NCI-H1048 (cell line): ENCODE data around the gene NRXN3.

Experiments
- DNase-seq: peaks from one replicate; lab custom pipeline; 2025; lab: John Stamatoyannopoulos, UW

NRXN3 gene

GRCh38 chr14:78644824-78645559 lies 474.8 kb downstream of the NRXN3 start:
- no peak for DNase-seq

GRCh38 chr14:78652727-78653126 lies 482.6 kb downstream of the NRXN3 start:
- DNase-seq, result no peak

GRCh38 chr14:78653173-78653572 lies 483.0 kb downstream of the NRXN3 start:
- no peak for DNase-seq

- no peak for DNase-seq
These were observed 487.3 kb downstream of the NRXN3 start for GRCh38 chr14:78657451-78657850.

- DNase-seq, result no peak
These were observed 494.7 kb downstream of the NRXN3 start for GRCh38 chr14:78664841-78665240.

GRCh38 chr14:78666336-78667056 lies 496.3 kb downstream of the NRXN3 start:
- DNase-seq, result no peak

- no peak for DNase-seq
These were observed 497.0 kb downstream of the NRXN3 start for GRCh38 chr14:78667141-78667540.

- no peak for DNase-seq
These were observed 503.7 kb downstream of the NRXN3 start for GRCh38 chr14:78673845-78674244.

- DNase-seq, result no peak
These were observed 504.6 kb downstream of the NRXN3 start for GRCh38 chr14:78674820-78675219.

- DNase-seq, result no peak
These were observed 513.0 kb downstream of the NRXN3 start for GRCh38 chr14:78683206-78683605.

- DNase-seq, result no peak
These were observed 513.8 kb downstream of the NRXN3 start for GRCh38 chr14:78683981-78684380.

GRCh38 chr14:78688503-78688902 lies 518.3 kb downstream of the NRXN3 start:
- no peak for DNase-seq

- DNase-seq, result no peak
These were observed 520.7 kb downstream of the NRXN3 start for GRCh38 chr14:78690836-78691235.

GRCh38 chr14:78697341-78697740 lies 527.2 kb downstream of the NRXN3 start:
- no peak for DNase-seq

- DNase-seq, result no peak
These were observed 528.8 kb downstream of the NRXN3 start for GRCh38 chr14:78698991-78699390.

GRCh38 chr14:78700236-78700635 lies 530.1 kb downstream of the NRXN3 start:
- no peak for DNase-seq

- no peak for DNase-seq
These were observed 531.1 kb downstream of the NRXN3 start for GRCh38 chr14:78701246-78701645.

- DNase-seq, result no peak
These were observed 534.8 kb downstream of the NRXN3 start for GRCh38 chr14:78704965-78705364.

GRCh38 chr14:78705989-78706388 lies 535.8 kb downstream of the NRXN3 start:
- DNase-seq, result no peak

GRCh38 chr14:78709795-78710557 lies 539.8 kb downstream of the NRXN3 start:
- DNase-seq, result no peak

GRCh38 chr14:78710963-78711362 lies 540.8 kb downstream of the NRXN3 start:
- no peak for DNase-seq

- DNase-seq, result no peak
These were observed 543.5 kb downstream of the NRXN3 start for GRCh38 chr14:78713716-78714115.

- DNase-seq, result no peak
These were observed 544.5 kb downstream of the NRXN3 start for GRCh38 chr14:78714711-78715110.
